Fibroblast of mammary gland (primary cell): ENCODE measurements around the gene NOX5.

Source experiments
- DNase-seq: peaks from one replicate; pipeline ENCODE4 v3.0.0-alpha.2; 2010; ENCODE audit warnings: low read depth
- H3K4me3 ChIP-seq: 2 replicates; pipeline ENCODE4 v1.5.1; 2011; ENCODE audit warnings: low read depth, mild to moderate bottlenecking, low read length, moderate library complexity; ENCODE audit not compliant: control insufficient read depth
- TF ChIP-seq, protein P1 (sequence below): conservative IDR thresholded peaks from 2 replicates; pipeline ENCODE4 v1.5.1; 2011; ENCODE audit warnings: low read depth, low read length, inconsistent platforms; ENCODE audit not compliant: control insufficient read depth, insufficient read depth

Gene NOX5

DNA sequence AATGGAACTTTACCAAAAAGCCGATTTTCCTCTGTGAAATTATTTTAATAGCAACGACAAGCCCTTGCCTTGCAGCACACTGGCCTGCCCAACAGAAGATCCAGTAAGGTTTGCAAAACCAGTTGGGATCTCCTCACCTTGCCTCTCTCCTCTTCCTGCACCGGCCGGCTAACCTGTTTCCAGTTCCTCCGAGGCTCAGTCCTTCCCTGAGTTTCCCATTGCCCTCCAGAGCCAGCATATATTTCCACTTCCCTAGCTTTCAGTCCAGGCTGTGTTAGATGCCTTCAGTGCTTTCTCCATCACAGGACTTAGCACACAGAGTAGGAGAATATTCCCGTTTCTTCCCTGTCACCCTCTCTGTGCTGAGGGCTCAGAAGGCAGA lies 60.3 kb downstream of the NOX5 start:
- TF ChIP-seq, protein P1, sequence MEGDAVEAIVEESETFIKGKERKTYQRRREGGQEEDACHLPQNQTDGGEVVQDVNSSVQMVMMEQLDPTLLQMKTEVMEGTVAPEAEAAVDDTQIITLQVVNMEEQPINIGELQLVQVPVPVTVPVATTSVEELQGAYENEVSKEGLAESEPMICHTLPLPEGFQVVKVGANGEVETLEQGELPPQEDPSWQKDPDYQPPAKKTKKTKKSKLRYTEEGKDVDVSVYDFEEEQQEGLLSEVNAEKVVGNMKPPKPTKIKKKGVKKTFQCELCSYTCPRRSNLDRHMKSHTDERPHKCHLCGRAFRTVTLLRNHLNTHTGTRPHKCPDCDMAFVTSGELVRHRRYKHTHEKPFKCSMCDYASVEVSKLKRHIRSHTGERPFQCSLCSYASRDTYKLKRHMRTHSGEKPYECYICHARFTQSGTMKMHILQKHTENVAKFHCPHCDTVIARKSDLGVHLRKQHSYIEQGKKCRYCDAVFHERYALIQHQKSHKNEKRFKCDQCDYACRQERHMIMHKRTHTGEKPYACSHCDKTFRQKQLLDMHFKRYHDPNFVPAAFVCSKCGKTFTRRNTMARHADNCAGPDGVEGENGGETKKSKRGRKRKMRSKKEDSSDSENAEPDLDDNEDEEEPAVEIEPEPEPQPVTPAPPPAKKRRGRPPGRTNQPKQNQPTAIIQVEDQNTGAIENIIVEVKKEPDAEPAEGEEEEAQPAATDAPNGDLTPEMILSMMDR = no peak
- no peak for DNase-seq
- H3K4me3 ChIP-seq = no peak overlapping the region

DNA sequence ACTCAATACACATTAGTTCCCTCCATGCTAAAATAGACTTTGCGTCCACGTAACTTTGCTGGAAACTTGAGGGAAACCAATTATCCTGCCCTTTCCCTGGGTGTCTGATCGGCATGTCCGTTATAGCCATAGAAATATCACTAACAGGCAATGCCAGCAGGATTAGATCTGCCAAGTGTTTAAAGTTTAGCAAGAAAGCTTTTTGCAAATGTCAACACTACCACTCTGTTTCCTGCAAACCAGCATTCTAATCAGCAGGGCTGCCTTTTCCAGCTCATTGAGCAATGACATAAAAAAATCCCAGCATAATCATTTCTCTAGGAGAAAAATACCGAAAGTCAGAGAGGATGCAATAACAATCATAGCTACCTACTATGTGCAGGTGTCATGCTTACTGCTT lies 60.9 kb downstream of the NOX5 start:
- TF ChIP-seq, protein P1 = no peak
- DNase-seq = no peak
- H3K4me3 ChIP-seq = no peak overlapping the region

DNA sequence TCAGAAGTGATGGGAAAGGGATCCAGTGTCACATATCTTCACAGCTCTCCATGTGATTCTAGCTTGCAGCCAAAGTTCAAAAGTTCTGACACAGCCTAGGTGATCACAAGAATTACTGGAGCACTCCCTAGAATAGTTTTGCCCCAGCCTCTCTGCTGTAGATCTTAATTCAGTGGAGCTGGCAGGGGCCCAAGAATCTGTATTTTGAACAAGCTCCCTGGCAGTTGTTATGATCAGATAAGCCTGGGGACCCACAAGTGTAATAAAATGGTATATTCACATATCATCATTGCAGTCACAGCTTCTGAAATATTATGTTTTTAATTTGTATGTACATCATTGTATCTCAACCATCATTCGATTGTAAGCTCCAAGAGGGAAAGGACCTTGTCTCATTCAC lies 62.3 kb downstream of the NOX5 start:
- H3K4me3 ChIP-seq = no peak overlapping the region
- TF ChIP-seq, protein P1 = no peak

DNA sequence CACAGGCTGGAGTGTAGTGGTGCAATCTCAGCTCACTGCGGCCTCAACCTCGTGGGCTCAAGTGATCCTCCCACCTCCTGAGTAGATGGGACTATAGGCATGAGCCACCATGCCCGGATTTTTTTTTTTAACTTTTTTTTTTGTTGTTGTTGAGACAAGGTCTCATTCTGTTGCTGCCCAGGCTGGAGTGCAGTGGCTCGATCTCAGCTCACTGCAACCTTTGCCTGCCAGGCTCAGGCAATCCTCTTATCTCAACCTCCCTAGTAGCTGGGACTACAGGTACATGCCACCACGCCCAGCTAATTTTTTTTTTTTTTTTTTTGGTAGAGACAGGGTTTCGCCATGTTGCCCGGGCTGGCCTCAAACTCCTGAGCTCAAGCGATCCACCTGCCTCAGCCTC lies 64.1 kb downstream of the NOX5 start:
- TF ChIP-seq, protein P1 = no peak
- no peak overlapping the region for H3K4me3 ChIP-seq
- no peak for DNase-seq

More for the DNA sequence above, 62.3 kb downstream of the NOX5 start:
- DNase-seq = no peak

DNA sequence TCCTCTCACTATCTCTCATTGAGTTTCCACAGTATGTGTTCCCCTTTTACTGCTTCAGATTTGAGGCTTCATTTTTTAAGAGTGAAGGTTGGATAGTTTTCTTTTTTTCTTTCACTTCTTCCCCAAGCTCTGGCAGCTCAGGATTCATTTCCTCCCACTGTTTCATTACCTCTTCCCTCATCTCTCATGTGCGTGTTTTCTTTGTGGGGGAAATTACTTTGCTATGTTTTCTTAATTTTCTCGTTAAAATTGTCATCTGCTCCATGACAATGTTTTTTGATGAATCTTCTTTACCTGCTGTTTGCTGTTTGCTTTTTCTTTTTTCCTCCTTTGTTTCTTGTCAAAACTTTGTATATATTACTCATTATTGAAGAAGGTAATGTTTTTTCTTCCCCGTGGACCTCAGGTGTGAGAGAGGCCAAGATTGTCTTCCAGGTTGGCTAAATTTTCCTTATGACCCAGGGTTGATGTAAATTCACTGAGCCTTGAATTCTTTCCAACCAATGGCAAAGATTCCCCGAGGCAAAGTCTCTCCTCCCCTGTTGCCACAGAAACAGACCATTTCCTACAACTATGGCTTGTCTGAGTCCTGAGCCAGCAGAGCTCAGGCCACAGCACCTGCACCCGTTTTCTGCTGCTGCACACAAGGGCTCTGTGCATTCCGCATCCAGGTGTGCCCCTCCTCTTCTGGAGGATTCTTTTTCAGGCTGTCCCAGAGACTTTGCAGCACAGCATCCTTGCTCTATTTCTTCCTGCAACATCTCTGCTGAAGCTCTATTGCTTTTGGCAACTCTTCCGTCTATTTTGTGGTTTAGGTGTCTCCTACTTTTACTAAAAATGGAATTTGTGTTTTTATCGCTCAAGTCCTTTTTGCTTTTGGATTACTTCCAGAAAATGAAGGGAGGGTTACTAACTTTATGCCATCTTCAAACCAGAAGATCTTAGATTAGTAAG lies 66.1 kb downstream of the NOX5 start:
- no peak for DNase-seq
- TF ChIP-seq, protein P1 = no peak
- no peak overlapping the region for H3K4me3 ChIP-seq

DNA sequence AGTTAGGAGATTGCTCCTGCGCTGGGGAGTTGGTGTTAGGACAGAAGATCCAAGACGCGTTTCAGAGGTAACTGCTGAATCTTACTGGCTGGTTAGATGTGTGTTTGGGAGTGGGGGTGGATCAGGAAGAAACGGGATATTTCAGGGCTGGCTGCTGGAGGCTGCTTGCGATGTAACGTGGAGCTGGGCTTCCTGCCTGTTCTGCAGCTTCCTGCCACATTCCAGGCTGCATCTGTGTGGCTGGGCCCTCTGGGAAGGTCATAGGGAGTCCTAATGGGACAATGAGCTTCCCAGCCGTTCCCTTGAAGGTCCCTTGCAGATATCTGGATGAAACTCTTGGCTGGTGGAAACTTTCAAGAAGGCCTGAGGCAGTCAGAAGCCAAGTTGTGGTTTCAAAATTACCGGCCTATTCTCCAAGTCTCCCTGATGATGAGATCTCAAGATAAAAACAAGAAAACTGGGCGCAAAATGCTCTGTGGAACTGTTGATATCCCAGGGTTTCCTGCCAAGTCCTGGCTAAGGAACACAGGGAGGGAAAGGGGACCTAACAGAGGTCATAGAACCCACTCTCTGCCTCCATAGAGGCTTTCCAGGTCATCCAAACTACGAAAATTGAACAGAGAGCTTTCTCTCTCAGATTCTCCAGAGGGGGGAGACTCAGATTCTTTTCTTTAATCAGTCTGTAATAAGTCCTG lies 67.0 kb downstream of the NOX5 start:
- peak; percentile 40 for DNase-seq
- TF ChIP-seq, protein P1 = no peak
- H3K4me3 ChIP-seq = no peak overlapping the region
